ENCODE data around the gene CCDC78.
"Not testable (repeated sequence)": the region's sequence is repeated elsewhere in the genome, so short reads cannot be mapped to it uniquely, and the experiment has no call there.

The CCDC78 gene

DNA sequence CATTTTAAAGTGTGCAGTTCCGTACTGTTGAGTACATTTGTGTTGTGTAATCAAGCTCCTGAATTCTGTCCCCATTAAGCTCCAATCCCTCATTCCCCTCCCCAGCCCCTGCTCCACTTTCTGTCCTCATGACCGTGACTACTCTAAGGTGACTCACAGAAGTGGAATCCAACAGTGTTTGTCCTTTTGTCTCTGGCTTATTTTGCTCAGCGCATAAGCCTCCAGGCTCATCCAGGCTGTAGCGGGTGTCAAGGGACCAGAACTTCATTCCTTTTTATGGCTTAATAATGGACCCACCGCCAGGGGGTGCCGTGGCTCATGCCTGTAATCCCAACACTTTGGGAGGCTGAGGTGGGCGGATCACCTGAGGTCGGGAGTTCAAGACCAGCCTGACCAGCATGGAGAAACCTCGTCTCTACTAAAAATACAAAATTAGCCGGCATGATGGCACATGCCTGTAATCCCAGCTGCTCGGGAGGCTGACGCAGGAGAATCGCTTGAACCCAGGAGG is 13.4 kb downstream of the CCDC78 start:
- not testable (repeated sequence) for H3K9me3 Mint-ChIP-seq; H3K27ac Mint-ChIP-seq; H3K4me1 Mint-ChIP-seq; H3K36me3 Mint-ChIP-seq (ENCODE audit: low read depth)
- Mint-ChIP-seq H3K27me3 (ENCODE audit: low read depth) (peaks cover 47% of the 10 kb centered on the region), H3K4me3 (peak overlapping the region in 2 of 3 experiments; percentile 7 to 10)
- TF ChIP-seq, protein P1, sequence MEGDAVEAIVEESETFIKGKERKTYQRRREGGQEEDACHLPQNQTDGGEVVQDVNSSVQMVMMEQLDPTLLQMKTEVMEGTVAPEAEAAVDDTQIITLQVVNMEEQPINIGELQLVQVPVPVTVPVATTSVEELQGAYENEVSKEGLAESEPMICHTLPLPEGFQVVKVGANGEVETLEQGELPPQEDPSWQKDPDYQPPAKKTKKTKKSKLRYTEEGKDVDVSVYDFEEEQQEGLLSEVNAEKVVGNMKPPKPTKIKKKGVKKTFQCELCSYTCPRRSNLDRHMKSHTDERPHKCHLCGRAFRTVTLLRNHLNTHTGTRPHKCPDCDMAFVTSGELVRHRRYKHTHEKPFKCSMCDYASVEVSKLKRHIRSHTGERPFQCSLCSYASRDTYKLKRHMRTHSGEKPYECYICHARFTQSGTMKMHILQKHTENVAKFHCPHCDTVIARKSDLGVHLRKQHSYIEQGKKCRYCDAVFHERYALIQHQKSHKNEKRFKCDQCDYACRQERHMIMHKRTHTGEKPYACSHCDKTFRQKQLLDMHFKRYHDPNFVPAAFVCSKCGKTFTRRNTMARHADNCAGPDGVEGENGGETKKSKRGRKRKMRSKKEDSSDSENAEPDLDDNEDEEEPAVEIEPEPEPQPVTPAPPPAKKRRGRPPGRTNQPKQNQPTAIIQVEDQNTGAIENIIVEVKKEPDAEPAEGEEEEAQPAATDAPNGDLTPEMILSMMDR (IDR thresholded peaks at IDR 0.05; ENCODE audit: unreplicated experiment in 3 of 3), result peak in 2 of 3 experiments; percentile 23 to 33

DNA sequence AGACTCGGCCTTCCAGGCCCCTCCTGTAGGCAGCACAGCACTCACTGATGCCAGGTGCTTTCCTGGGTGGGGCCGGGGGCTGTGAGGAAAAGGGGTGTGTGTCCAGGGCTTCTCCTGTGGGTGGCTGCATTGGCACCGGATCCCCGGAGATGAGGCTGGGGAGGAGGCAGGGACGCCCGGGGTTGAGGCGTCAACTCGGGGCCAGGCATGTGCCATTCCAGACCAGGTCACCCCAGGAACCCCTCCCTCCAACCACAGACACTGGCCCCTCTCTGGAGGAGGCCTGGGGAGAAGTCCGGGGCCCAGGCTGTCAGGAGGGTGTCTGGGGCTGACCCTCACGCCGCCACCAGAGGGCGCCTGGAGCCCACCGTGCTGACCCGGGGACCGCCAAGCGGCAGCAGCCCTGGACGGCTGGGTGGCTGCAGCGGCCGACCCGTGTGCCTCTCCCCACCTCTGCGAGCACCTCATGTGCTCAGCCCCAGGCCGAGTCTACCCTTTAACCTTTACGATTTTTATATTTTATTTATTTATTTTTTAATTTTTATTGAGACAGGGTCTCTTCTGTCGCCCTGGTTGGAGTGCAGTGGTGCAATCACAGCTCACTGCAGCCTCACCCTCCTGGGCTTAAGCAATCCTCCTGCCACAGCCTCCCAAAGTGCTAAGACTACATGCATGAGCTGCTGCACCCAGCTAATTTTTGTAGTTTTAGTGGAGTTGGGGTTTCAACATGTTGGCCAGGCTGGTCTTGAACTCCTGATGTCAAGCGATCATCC is 14.5 kb downstream of the CCDC78 start:
- no peak overlapping the region for H3K27ac Mint-ChIP-seq
- H3K27me3 Mint-ChIP-seq (ENCODE audit: low read depth), result peaks cover 56% of the 10 kb centered on the region
- TF ChIP-seq, protein P1 (IDR thresholded peaks at IDR 0.05; ENCODE audit: unreplicated experiment in 3 of 3), result peak; percentile 92 to 96 (median 92)
- H3K36me3 Mint-ChIP-seq (ENCODE audit: low read depth), result no peaks in the 10 kb centered on the region
- H3K4me3 Mint-ChIP-seq, result no peak overlapping the region
- no peaks in the 10 kb centered on the region for H3K9me3 Mint-ChIP-seq
- H3K4me1 Mint-ChIP-seq, result peaks cover 4% of the 10 kb centered on the region

DNA sequence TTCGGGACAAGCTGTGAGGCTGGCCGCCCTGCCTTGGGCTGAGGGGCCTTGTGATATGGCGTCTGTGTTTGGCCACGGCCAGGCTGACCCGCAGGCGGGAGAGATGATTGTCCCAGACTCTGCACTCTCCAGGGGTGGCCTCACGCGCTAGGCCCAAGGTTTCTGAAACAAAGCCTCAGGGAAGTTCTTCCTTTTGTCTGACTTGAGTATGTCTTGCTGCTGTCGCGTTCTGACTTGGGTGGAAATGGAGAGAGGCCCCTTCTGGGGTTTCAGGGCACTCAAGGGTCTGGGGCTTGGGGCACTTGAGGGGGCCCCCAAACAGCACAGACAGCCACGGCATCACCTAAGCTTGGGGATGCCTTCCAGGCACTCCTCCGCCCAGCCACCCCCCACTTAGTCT is 15.2 kb downstream of the CCDC78 start:
- Mint-ChIP-seq H3K4me3 (no peak overlapping the region), H3K27me3 (ENCODE audit: low read depth) (peaks cover 58% of the 10 kb centered on the region), H3K4me1 (peaks cover 4% of the 10 kb centered on the region), H3K27ac (no peak overlapping the region), H3K9me3 (no peaks in the 10 kb centered on the region), H3K36me3 (ENCODE audit: low read depth) (no peaks in the 10 kb centered on the region)
- TF ChIP-seq, protein P1 (IDR thresholded peaks at IDR 0.05; ENCODE audit: unreplicated experiment in 3 of 3), result no peak

DNA sequence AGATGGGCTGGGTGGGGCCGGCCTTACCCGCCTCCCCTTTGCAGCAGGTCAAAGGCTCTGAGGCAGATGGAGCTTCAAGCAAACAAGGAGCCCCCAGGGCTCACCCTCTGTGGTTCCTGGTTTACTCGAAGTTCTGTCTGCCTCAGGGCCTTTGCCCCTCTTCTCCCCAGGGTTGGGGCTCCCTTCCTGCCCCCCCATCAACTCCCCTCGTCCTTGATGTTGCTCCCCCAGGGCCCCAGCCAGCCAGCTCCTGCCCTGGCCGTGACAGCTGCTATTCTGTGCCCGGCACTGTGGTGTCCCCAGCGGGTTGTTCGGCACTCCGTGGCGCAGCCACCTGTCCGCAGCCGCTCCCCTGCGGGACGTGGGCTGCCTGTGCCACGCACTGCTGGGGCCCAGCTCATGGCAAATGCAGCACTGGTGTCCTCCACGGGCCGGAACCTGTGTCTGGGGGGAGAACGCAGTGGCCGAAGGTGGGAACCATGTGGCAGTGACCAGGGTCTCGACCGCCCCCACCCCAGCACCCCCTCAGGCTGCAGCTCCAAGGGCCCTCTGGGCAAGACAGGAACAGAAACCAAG is 15.7 kb downstream of the CCDC78 start:
- H3K4me1 Mint-ChIP-seq, result peaks cover 4% of the 10 kb centered on the region
- peaks cover 56% of the 10 kb centered on the region for H3K27me3 Mint-ChIP-seq (ENCODE audit: low read depth)
- H3K36me3 Mint-ChIP-seq (ENCODE audit: low read depth), result no peaks in the 10 kb centered on the region
- TF ChIP-seq, protein P1 (IDR thresholded peaks at IDR 0.05; ENCODE audit: unreplicated experiment in 3 of 3), result no peak
- no peak overlapping the region for H3K4me3 Mint-ChIP-seq
- no peaks in the 10 kb centered on the region for H3K9me3 Mint-ChIP-seq
- no peak overlapping the region for H3K27ac Mint-ChIP-seq

DNA sequence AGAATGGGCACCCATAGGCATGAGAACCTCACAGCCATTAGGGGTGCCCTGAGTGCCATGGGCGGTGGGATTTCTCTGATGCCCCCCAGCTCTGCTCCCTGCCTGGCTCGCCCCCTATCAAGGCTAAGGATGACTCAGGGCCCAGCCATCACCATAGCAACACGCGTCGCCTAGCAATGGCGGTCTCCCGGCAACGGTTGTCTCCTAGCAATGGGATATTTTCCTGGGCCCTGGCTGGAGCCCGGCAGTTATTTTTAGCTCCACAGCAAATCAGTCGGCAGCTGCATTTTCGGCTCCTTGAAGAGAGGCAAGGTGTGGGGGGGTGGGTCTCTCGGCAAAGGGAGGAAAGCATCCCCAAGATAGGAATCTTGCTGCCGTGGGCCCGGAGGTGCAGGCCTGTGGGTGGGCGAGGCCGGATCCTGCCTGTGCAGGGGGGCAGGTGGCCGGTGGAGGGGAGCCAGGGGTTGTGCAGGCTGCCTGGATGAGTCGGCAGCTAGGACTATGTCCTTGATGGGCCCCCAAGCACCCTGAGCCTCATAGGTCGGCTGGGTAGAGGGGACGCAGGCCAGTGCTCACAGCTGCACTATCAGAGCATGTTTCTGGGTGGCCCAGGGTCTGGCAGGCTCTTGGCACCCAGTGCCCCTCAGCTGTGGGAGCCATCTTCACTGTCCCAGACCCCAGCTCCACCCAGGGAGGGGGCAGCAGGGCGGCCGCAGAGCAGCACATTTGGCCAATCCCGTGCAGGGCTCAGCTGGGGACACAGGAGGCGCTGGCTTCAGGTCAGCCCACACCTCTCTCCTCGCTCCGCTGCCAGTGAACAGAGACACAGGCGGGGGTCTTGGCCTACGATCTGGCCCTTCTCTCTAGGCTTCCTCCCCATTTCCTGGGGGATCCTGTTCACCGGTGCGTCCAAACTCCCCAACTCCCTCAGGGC is 16.4 kb downstream of the CCDC78 start:
- TF ChIP-seq, protein P1 (IDR thresholded peaks at IDR 0.05; ENCODE audit: unreplicated experiment in 3 of 3), result no peak
- Mint-ChIP-seq H3K4me1 (peaks cover 4% of the 10 kb centered on the region), H3K4me3 (peak overlapping the region in 2 of 3 experiments; percentile 31 to 53), H3K27ac (no peak overlapping the region), H3K27me3 (ENCODE audit: low read depth) (peaks cover 57% of the 10 kb centered on the region), H3K36me3 (ENCODE audit: low read depth) (no peaks in the 10 kb centered on the region), H3K9me3 (no peaks in the 10 kb centered on the region)
